Memory B cell (primary cell): Measurements from ENCODE around the gene OR2AT4.
A peak's percentile ranks its signal among the peaks of the same experiment; 100 is the strongest.
"Not testable (repeated sequence)": the region's sequence is repeated elsewhere in the genome, so short reads cannot be mapped to it uniquely, and the experiment has no call there.

Source experiments
- ATAC-seq: fragments of 150-1000 bp; cut with Tn5 transposase; 2 replicates; pipeline ENCODE4 v1.10.0; 2021; ENCODE audit warnings: low read depth, mild to moderate bottlenecking, moderate library complexity
- DNase-seq, 2 donors: peaks; one replicate each; pipeline ENCODE4 v3.0.0; 2022; ENCODE audit warnings: low spot score in 2 of 2
- H3K27ac Mint-ChIP-seq: one replicate; pipeline ENCODE4 v1.8.0; 2022; ENCODE audit warnings: mild to moderate bottlenecking, moderate library complexity, mixed read lengths
- H3K27me3 Mint-ChIP-seq: one replicate; pipeline ENCODE4 v1.8.0; 2022; ENCODE audit warnings: mixed read lengths
- H3K36me3 Mint-ChIP-seq: one replicate; pipeline ENCODE4 v1.8.0; 2022; ENCODE audit warnings: mild to moderate bottlenecking, mixed read lengths
- H3K4me1 Mint-ChIP-seq: one replicate; pipeline ENCODE4 v1.8.0; 2022; ENCODE audit warnings: mixed read lengths
- H3K4me3 Mint-ChIP-seq: one replicate; pipeline ENCODE4 v1.8.0; 2022; ENCODE audit warnings: mild to moderate bottlenecking, moderate library complexity, mixed read lengths
- H3K9me3 Mint-ChIP-seq: one replicate; pipeline ENCODE4 v1.8.0; 2022; ENCODE audit warnings: mixed read lengths

The OR2AT4 gene

GRCh38 chr11:75068559-75068958, 28.1 kb downstream of the OR2AT4 start:
- no peaks in the 10 kb centered on the region for H3K36me3 Mint-ChIP-seq
- H3K4me1 Mint-ChIP-seq = no peaks in the 10 kb centered on the region
- DNase-seq (no peak), ATAC-seq (no peak)
- H3K27ac Mint-ChIP-seq = no peak overlapping the region
- H3K4me3 Mint-ChIP-seq = no peak overlapping the region
- peaks cover 3% of the 10 kb centered on the region for H3K9me3 Mint-ChIP-seq
- H3K27me3 Mint-ChIP-seq = peaks cover 26% of the 10 kb centered on the region

- no peak for ATAC-seq
- Mint-ChIP-seq H3K4me1 (no peaks in the 10 kb centered on the region), H3K27ac (no peak overlapping the region), H3K4me3 (no peak overlapping the region), H3K9me3 (peaks cover 3% of the 10 kb centered on the region), H3K36me3 (no peaks in the 10 kb centered on the region), H3K27me3 (peaks cover 19% of the 10 kb centered on the region)
- no peak for DNase-seq
These were observed 30.6 kb downstream of the OR2AT4 start for GRCh38 chr11:75066061-75066460.

GRCh38 chr11:75063741-75064314, 32.8 kb downstream of the OR2AT4 start:
- Mint-ChIP-seq H3K4me3 (no peak overlapping the region), H3K27ac (no peak overlapping the region), H3K36me3 (no peaks in the 10 kb centered on the region), H3K4me1 (no peaks in the 10 kb centered on the region), H3K27me3 (peaks cover 19% of the 10 kb centered on the region), H3K9me3 (peaks cover 3% of the 10 kb centered on the region)
- no peak for DNase-seq
- ATAC-seq = no peak

- no peak overlapping the region for H3K4me3 Mint-ChIP-seq
- ATAC-seq = no peak
These were observed 37.4 kb downstream of the OR2AT4 start for GRCh38 chr11:75059299-75059698.

GRCh38 chr11:75056814-75057213, 39.9 kb downstream of the OR2AT4 start:
- H3K4me1 Mint-ChIP-seq = no peaks in the 10 kb centered on the region
- no peak overlapping the region for H3K27ac Mint-ChIP-seq
- DNase-seq = no peak
- peaks cover 7% of the 10 kb centered on the region for H3K27me3 Mint-ChIP-seq
- peaks cover 10% of the 10 kb centered on the region for H3K36me3 Mint-ChIP-seq
- ATAC-seq = no peak
- H3K9me3 Mint-ChIP-seq = peaks cover 10% of the 10 kb centered on the region
- H3K4me3 Mint-ChIP-seq = no peak overlapping the region

More at GRCh38 chr11:75059299-75059698, 37.4 kb downstream of the OR2AT4 start:
- H3K27ac Mint-ChIP-seq = no peak overlapping the region
- no peaks in the 10 kb centered on the region for H3K4me1 Mint-ChIP-seq
- H3K36me3 Mint-ChIP-seq = no peaks in the 10 kb centered on the region
- H3K9me3 Mint-ChIP-seq = peaks cover under 1% of the 10 kb centered on the region
- no peak for DNase-seq
- peaks cover 8% of the 10 kb centered on the region for H3K27me3 Mint-ChIP-seq

- Mint-ChIP-seq H3K27ac (no peak overlapping the region), H3K4me1 (peaks cover 2% of the 10 kb centered on the region), H3K4me3 (no peak overlapping the region), H3K9me3 (peaks cover 10% of the 10 kb centered on the region), H3K36me3 (peaks cover 10% of the 10 kb centered on the region), H3K27me3 (peaks cover 7% of the 10 kb centered on the region)
- no peak for DNase-seq
- no peak for ATAC-seq
These were observed 41.2 kb downstream of the OR2AT4 start for GRCh38 chr11:75055511-75055910.

- H3K9me3 Mint-ChIP-seq = peaks cover 10% of the 10 kb centered on the region
- no peak overlapping the region for H3K27ac Mint-ChIP-seq
- peaks cover 10% of the 10 kb centered on the region for H3K36me3 Mint-ChIP-seq
- no peak for ATAC-seq
- H3K4me3 Mint-ChIP-seq = no peak overlapping the region
- no peak for DNase-seq
- H3K27me3 Mint-ChIP-seq = peaks cover 2% of the 10 kb centered on the region
- H3K4me1 Mint-ChIP-seq = peaks cover 11% of the 10 kb centered on the region
These were observed 44.2 kb downstream of the OR2AT4 start for GRCh38 chr11:75052457-75052856.

- H3K4me3 Mint-ChIP-seq = no peak overlapping the region
- H3K27me3 Mint-ChIP-seq = peaks cover 2% of the 10 kb centered on the region
- no peak overlapping the region for H3K27ac Mint-ChIP-seq
- peaks cover 11% of the 10 kb centered on the region for H3K4me1 Mint-ChIP-seq
- peaks cover 10% of the 10 kb centered on the region for H3K9me3 Mint-ChIP-seq
- ATAC-seq (no peak), DNase-seq (no peak)
- H3K36me3 Mint-ChIP-seq = peaks cover 10% of the 10 kb centered on the region
These were observed 45.6 kb downstream of the OR2AT4 start for GRCh38 chr11:75051043-75051442.

GRCh38 chr11:75050516-75050915, 46.2 kb downstream of the OR2AT4 start:
- Mint-ChIP-seq H3K36me3 (peaks cover 10% of the 10 kb centered on the region), H3K4me1 (peaks cover 11% of the 10 kb centered on the region), H3K27ac (peak overlapping the region; percentile 66), H3K4me3 (no peak overlapping the region), H3K9me3 (peaks cover 10% of the 10 kb centered on the region), H3K27me3 (peaks cover 2% of the 10 kb centered on the region)
- ATAC-seq (no peak), DNase-seq (no peak)

- not testable (repeated sequence) for H3K4me3 Mint-ChIP-seq, ATAC-seq, H3K27me3 Mint-ChIP-seq, DNase-seq
- Mint-ChIP-seq H3K4me1 (peaks cover 11% of the 10 kb centered on the region), H3K9me3 (peaks cover 10% of the 10 kb centered on the region), H3K36me3 (peaks cover 10% of the 10 kb centered on the region), H3K27ac (peak overlapping the region; percentile 66)
These were observed 47.0 kb downstream of the OR2AT4 start for GRCh38 chr11:75049501-75050266.

GRCh38 chr11:75047191-75047590, 49.5 kb downstream of the OR2AT4 start:
- H3K4me1 Mint-ChIP-seq = peaks cover 11% of the 10 kb centered on the region
- ATAC-seq (no peak), DNase-seq (no peak)
- H3K27me3 Mint-ChIP-seq = no peaks in the 10 kb centered on the region
- H3K36me3 Mint-ChIP-seq = no peaks in the 10 kb centered on the region
- H3K27ac Mint-ChIP-seq = no peak overlapping the region
- H3K4me3 Mint-ChIP-seq = no peak overlapping the region
- H3K9me3 Mint-ChIP-seq = no peaks in the 10 kb centered on the region

GRCh38 chr11:75046668-75047067, 50.0 kb downstream of the OR2AT4 start:
- H3K9me3 Mint-ChIP-seq, H3K27me3 Mint-ChIP-seq, H3K36me3 Mint-ChIP-seq, ATAC-seq, H3K4me3 Mint-ChIP-seq, H3K27ac Mint-ChIP-seq, DNase-seq: not testable (repeated sequence)
- H3K4me1 Mint-ChIP-seq = peaks cover 11% of the 10 kb centered on the region

- not testable (repeated sequence) for H3K27me3 Mint-ChIP-seq, H3K4me1 Mint-ChIP-seq, H3K27ac Mint-ChIP-seq, H3K9me3 Mint-ChIP-seq, DNase-seq, H3K36me3 Mint-ChIP-seq, H3K4me3 Mint-ChIP-seq, ATAC-seq
These were observed 52.1 kb downstream of the OR2AT4 start for GRCh38 chr11:75044381-75045170.

GRCh38 chr11:75041821-75042220, 54.9 kb downstream of the OR2AT4 start:
- not testable (repeated sequence) for H3K36me3 Mint-ChIP-seq, H3K4me1 Mint-ChIP-seq, H3K4me3 Mint-ChIP-seq, H3K27ac Mint-ChIP-seq, DNase-seq, ATAC-seq, H3K9me3 Mint-ChIP-seq, H3K27me3 Mint-ChIP-seq
